Breast epithelium (tissue), 3 donors: ENCODE measurements around the gene DLEC1.

Experiments
- CTCF ChIP-seq, 3 donors: fragments of 450-650 bp; IDR thresholded peaks; one replicate each; pipeline ENCODE4 v1.5.1; 2016 to 2017; ENCODE audit warnings: antibody characterized with exemption in 3 of 3, mild to moderate bottlenecking in 3 of 3, moderate library complexity in 3 of 3
- POLR2AphosphoS5 ChIP-seq, 3 donors: sonication (generic); formaldehyde crosslinking; IDR thresholded peaks; one replicate each; pipeline ENCODE4 v1.6.1; 2017; ENCODE audit warnings: antibody characterized with exemption in 3 of 3

- no peak for TF ChIP-seq CTCF (IDR thresholded peaks at IDR 0.05)
- no peak for TF ChIP-seq POLR2AphosphoS5 (IDR thresholded peaks at IDR 0.05)
Observed at GRCh38 chr3:38139191-38139590, 100.2 kb downstream of the DLEC1 start.
